Measurements from ENCODE around the gene PLEKHA8.

Gene PLEKHA8

GRCh38 chr7:30150711-30151110 lies 122.5 kb downstream of the PLEKHA8 start:
- Histone ChIP-seq H3K36me3 (replicated peaks; ENCODE audit: insufficient read depth, low read length) (no peaks in the 10 kb centered on the region), H3K4me2 (ENCODE audit: low read depth, low read length) (no peak overlapping the region), H3K9me2 (replicated peaks; ENCODE audit: insufficient read depth, low read length) (no peaks in the 10 kb centered on the region), H3K4me1 (ENCODE audit: low read length) (no peaks in the 10 kb centered on the region), H3K27ac (ENCODE audit: low read length) (no peak overlapping the region), H3K9ac (ENCODE audit: low read length) (no peak overlapping the region), H2AFZ (ENCODE audit: low read length) (no peak overlapping the region), H3K79me2 (ENCODE audit: low read length) (no peaks in the 10 kb centered on the region), H4K20me1 (ENCODE audit: insufficient read depth, low read length) (no peaks in the 10 kb centered on the region), H3K9me3 (replicated peaks; ENCODE audit: insufficient read depth, low read length) (no peaks in the 10 kb centered on the region), H3K4me3 (ENCODE audit: low read length) (no peak overlapping the region), H3F3A (ENCODE audit: insufficient read depth, low read length) (no peaks in the 10 kb centered on the region), H3K27me3 (replicated peaks; ENCODE audit: insufficient read depth, low read length) (no peaks in the 10 kb centered on the region)
- TF ChIP-seq CTCF (IDR thresholded peaks at IDR 0.05; ENCODE audit: low read length) (no peak), EZH2 (optimal IDR thresholded peaks at IDR 0.05; ENCODE audit: low read depth, low read length) (no peak), EZH2phosphoT487 (IDR thresholded peaks at IDR 0.05; ENCODE audit: low read length) (no peak)
- no peak for DNase-seq

- no peak overlapping the region for H2AFZ ChIP-seq (ENCODE audit: low read length)
- no peaks in the 10 kb centered on the region for H3K4me1 ChIP-seq (ENCODE audit: low read length)
- no peak overlapping the region for H3K27ac ChIP-seq (ENCODE audit: low read length)
- H3K4me2 ChIP-seq (ENCODE audit: low read depth, low read length), result no peak overlapping the region
- H3K36me3 ChIP-seq (replicated peaks; ENCODE audit: insufficient read depth, low read length), result no peaks in the 10 kb centered on the region
- H3K4me3 ChIP-seq (ENCODE audit: low read length), result no peak overlapping the region
- H3K9me2 ChIP-seq (replicated peaks; ENCODE audit: insufficient read depth, low read length), result no peaks in the 10 kb centered on the region
- H4K20me1 ChIP-seq (ENCODE audit: insufficient read depth, low read length), result no peaks in the 10 kb centered on the region
- no peak for DNase-seq
- no peaks in the 10 kb centered on the region for H3K27me3 ChIP-seq (replicated peaks; ENCODE audit: insufficient read depth, low read length)
- H3F3A ChIP-seq (ENCODE audit: insufficient read depth, low read length), result no peaks in the 10 kb centered on the region
- H3K79me2 ChIP-seq (ENCODE audit: low read length), result no peaks in the 10 kb centered on the region
- H3K9ac ChIP-seq (ENCODE audit: low read length), result no peak overlapping the region
- no peaks in the 10 kb centered on the region for H3K9me3 ChIP-seq (replicated peaks; ENCODE audit: insufficient read depth, low read length)
- TF ChIP-seq EZH2phosphoT487 (IDR thresholded peaks at IDR 0.05; ENCODE audit: low read length), result no peak
- TF ChIP-seq CTCF (IDR thresholded peaks at IDR 0.05; ENCODE audit: low read length), result no peak
- TF ChIP-seq EZH2 (optimal IDR thresholded peaks at IDR 0.05; ENCODE audit: low read depth, low read length), result no peak
Measured at GRCh38 chr7:30154111-30154587, 125.9 kb downstream of the PLEKHA8 start.

GRCh38 chr7:30155481-30155880 lies 127.3 kb downstream of the PLEKHA8 start:
- Histone ChIP-seq H3K9me3 (replicated peaks; ENCODE audit: insufficient read depth, low read length) (no peaks in the 10 kb centered on the region), H3K9ac (ENCODE audit: low read length) (no peak overlapping the region), H3F3A (ENCODE audit: insufficient read depth, low read length) (no peaks in the 10 kb centered on the region), H2AFZ (ENCODE audit: low read length) (no peak overlapping the region), H3K4me3 (ENCODE audit: low read length) (no peak overlapping the region), H4K20me1 (ENCODE audit: insufficient read depth, low read length) (no peaks in the 10 kb centered on the region), H3K4me1 (ENCODE audit: low read length) (peaks cover 10% of the 10 kb centered on the region), H3K27ac (ENCODE audit: low read length) (no peak overlapping the region), H3K36me3 (replicated peaks; ENCODE audit: insufficient read depth, low read length) (no peaks in the 10 kb centered on the region), H3K79me2 (ENCODE audit: low read length) (no peaks in the 10 kb centered on the region), H3K27me3 (replicated peaks; ENCODE audit: insufficient read depth, low read length) (no peaks in the 10 kb centered on the region), H3K4me2 (ENCODE audit: low read depth, low read length) (no peak overlapping the region), H3K9me2 (replicated peaks; ENCODE audit: insufficient read depth, low read length) (no peaks in the 10 kb centered on the region)
- no peak for TF ChIP-seq EZH2phosphoT487 (IDR thresholded peaks at IDR 0.05; ENCODE audit: low read length)
- TF ChIP-seq CTCF (IDR thresholded peaks at IDR 0.05; ENCODE audit: low read length), result no peak
- TF ChIP-seq EZH2 (optimal IDR thresholded peaks at IDR 0.05; ENCODE audit: low read depth, low read length), result no peak
- DNase-seq, result no peak
